Measurements from ENCODE around the gene CAMSAP1.

Gene CAMSAP1

DNA sequence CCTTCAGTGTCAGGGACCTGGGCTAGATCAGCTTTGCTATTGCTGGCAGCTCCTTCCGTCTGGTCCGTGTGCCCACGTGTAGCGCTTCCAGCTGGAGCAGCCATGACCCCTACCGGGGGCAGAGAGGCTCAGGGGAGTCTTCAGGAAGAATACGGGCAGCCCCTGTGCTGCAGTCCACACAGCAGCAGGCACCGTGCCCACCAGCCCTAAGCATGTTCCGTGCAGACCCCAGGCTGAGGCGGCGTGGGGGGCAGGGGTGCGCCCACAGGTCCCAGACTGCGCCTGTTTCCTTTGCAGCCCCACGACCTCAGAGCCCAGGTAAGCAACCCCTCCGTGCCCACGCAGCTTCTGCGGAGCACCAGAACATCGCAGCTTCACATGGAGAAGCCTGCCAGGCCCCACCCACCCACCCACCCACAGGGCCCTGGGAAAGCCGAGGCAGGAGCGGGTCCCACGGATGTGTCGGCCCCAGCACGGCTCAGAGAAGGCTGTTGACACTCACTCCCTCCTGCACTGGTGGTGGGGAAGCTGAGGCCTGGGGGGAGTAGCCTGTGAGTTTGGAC lies 122.3 kb downstream of the CAMSAP1 start:
- WGBS (ENCODE audit: insufficient coverage): 88% methylated on average over 16 of the region's 22 CpGs

DNA sequence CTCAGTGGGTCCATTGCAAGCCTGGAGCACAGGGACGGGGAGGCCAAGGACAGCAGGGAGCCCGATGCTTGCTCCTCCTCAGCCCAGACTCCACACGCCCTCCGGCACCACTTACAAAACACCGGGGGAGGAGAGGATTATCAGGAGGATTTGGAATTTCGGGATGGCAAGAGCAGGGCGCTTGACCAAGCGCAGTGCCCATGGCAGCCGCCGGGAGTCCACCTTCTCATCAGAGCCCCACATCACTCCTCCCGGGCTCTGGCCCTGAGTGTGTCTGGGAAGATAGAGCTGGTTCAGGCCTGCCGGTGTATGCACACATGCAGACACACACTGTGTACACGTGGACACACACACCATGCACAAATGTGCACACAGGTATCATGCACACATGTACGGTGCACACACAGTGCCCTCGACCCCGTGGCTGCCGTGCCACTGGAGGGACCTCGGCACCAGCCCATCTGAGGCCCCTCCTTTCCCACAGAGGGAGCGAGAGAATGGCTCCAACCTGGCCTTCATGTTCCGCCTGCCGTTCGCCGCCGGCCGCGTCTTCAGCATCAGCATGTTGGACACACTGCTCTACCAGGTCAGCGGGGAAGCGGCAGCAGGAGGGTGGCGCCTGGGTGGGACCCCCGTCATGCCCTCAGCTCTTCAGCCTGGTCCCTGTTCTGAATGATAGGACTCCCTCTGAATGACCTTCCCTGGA lies 123.7 kb downstream of the CAMSAP1 start:
- no peak overlapping the region for H3K27ac ChIP-seq (ENCODE audit: insufficient read depth in 1 of 2, low read depth in 1 of 2, low read length in 2 of 2, poor library complexity in 1 of 2, severe bottlenecking in 2 of 2)
- no peak for DNase-seq
- H3K27me3 ChIP-seq (replicated peaks in 2 of 5; ENCODE audit: control insufficient read depth in 4 of 5, insufficient read depth in 5 of 5, low read length in 4 of 5): peaks cover 0 to 19% (median 3%) of the 10 kb centered on the region in 5 experiments
- ChIA-PET POLR2A (no interaction called here), CTCF (no interaction called here)
- H3K4me1 ChIP-seq (ENCODE audit: control extremely low read depth in 1 of 4, control insufficient read depth in 4 of 4, insufficient read depth in 4 of 4, low read length in 3 of 4): no peaks in the 10 kb centered on the region
- H3K9me3 ChIP-seq (ENCODE audit: control extremely low read depth in 1 of 5, control insufficient read depth in 4 of 5, insufficient read depth in 2 of 5, low read depth in 1 of 5, low read length in 4 of 5): no peaks in the 10 kb centered on the region
- H3K4me3 ChIP-seq (ENCODE audit: control insufficient read depth in 1 of 7, extremely low read depth in 1 of 7, insufficient read depth in 4 of 7, low read depth in 2 of 7, low read length in 6 of 7): no peak overlapping the region
- no peaks in the 10 kb centered on the region for H3K36me3 ChIP-seq (ENCODE audit: control insufficient read depth in 4 of 4, insufficient read depth in 4 of 4, low read length in 3 of 4)
- WGBS (ENCODE audit: insufficient coverage): 90% methylated on average over 21 of the region's 30 CpGs

More for the DNA sequence above, 122.3 kb downstream of the CAMSAP1 start:
- Histone ChIP-seq H3K27me3 (replicated peaks in 2 of 5; ENCODE audit: control insufficient read depth in 4 of 5, insufficient read depth in 5 of 5, low read length in 4 of 5) (peaks cover 0 to 19% (median 3%) of the 10 kb centered on the region in 5 experiments), H3K9me3 (ENCODE audit: control extremely low read depth in 1 of 5, control insufficient read depth in 4 of 5, insufficient read depth in 2 of 5, low read depth in 1 of 5, low read length in 4 of 5) (no peaks in the 10 kb centered on the region), H3K4me3 (ENCODE audit: control insufficient read depth in 1 of 7, extremely low read depth in 1 of 7, insufficient read depth in 4 of 7, low read depth in 2 of 7, low read length in 6 of 7) (no peak overlapping the region), H3K36me3 (ENCODE audit: control insufficient read depth in 4 of 4, insufficient read depth in 4 of 4, low read length in 3 of 4) (no peaks in the 10 kb centered on the region), H3K27ac (ENCODE audit: insufficient read depth in 1 of 2, low read depth in 1 of 2, low read length in 2 of 2, poor library complexity in 1 of 2, severe bottlenecking in 2 of 2) (no peak overlapping the region), H3K4me1 (ENCODE audit: control extremely low read depth in 1 of 4, control insufficient read depth in 4 of 4, insufficient read depth in 4 of 4, low read length in 3 of 4) (no peaks in the 10 kb centered on the region)
- POLR2A ChIA-PET: no interaction called here
- CTCF ChIA-PET: no interaction called here
- no peak for DNase-seq

DNA sequence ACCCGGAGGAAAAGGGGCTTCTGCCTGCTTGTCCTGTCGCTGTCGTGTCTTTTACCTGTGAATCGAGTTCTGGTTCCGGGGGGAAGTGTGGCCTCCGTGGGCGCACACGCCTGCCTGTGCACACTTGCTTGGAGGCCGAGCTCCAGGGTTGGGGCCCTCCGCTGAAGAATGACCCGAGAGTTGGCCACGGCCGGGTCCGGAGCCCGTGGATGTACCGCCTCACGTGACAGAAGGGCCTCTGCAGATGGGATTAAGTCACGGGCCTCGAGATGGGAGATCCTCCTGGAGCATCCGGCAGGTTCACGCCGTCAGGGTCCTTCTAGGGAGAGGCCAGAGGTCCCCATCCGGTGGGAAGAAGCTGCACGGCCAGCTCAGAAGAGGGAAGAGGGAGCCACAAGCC lies 124.4 kb downstream of the CAMSAP1 start:
- 88% methylated on average over 19 of the region's 24 CpGs for WGBS (ENCODE audit: insufficient coverage)
- no peaks in the 10 kb centered on the region for H3K4me1 ChIP-seq (ENCODE audit: control extremely low read depth in 1 of 4, control insufficient read depth in 4 of 4, insufficient read depth in 4 of 4, low read length in 3 of 4)
- H3K27ac ChIP-seq (ENCODE audit: insufficient read depth in 1 of 2, low read depth in 1 of 2, low read length in 2 of 2, poor library complexity in 1 of 2, severe bottlenecking in 2 of 2): no peak overlapping the region
- ChIA-PET POLR2A (no interaction called here), CTCF (no interaction called here)
- peaks cover 0 to 19% (median 3%) of the 10 kb centered on the region in 5 experiments for H3K27me3 ChIP-seq (replicated peaks in 2 of 5; ENCODE audit: control insufficient read depth in 4 of 5, insufficient read depth in 5 of 5, low read length in 4 of 5)
- no peaks in the 10 kb centered on the region for H3K36me3 ChIP-seq (ENCODE audit: control insufficient read depth in 4 of 4, insufficient read depth in 4 of 4, low read length in 3 of 4)
- DNase-seq: no peak
- no peak overlapping the region for H3K4me3 ChIP-seq (ENCODE audit: control insufficient read depth in 1 of 7, extremely low read depth in 1 of 7, insufficient read depth in 4 of 7, low read depth in 2 of 7, low read length in 6 of 7)
- no peaks in the 10 kb centered on the region for H3K9me3 ChIP-seq (ENCODE audit: control extremely low read depth in 1 of 5, control insufficient read depth in 4 of 5, insufficient read depth in 2 of 5, low read depth in 1 of 5, low read length in 4 of 5)

DNA sequence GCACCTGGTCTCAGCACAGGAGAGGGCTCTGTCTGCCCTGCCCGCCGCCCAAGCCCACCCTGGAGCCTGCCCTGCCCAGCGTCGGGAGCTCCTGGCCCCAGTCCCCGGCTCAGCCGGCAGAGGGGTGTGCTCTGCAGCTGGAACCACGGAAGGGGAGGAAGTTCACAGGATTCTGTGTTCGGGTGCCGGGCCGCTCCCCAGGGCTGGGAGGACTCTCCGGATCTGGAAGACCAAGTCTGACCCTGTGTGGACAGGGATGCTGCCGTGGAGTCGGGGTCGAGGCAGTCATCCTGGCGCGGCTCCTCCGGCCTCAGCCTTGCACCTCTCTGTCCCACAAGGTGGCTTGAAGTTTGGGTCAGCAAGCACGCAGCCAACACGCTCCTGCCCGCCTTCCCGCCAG lies 126.7 kb downstream of the CAMSAP1 start:
- H3K36me3 ChIP-seq (ENCODE audit: control insufficient read depth in 4 of 4, insufficient read depth in 4 of 4, low read length in 3 of 4): no peaks in the 10 kb centered on the region
- no peak overlapping the region for H3K27ac ChIP-seq (ENCODE audit: insufficient read depth in 1 of 2, low read depth in 1 of 2, low read length in 2 of 2, poor library complexity in 1 of 2, severe bottlenecking in 2 of 2)
- H3K4me1 ChIP-seq (ENCODE audit: control extremely low read depth in 1 of 4, control insufficient read depth in 4 of 4, insufficient read depth in 4 of 4, low read length in 3 of 4): no peaks in the 10 kb centered on the region
- POLR2A ChIA-PET: no interaction called here
- DNase-seq: no peak
- no peak overlapping the region for H3K4me3 ChIP-seq (ENCODE audit: control insufficient read depth in 1 of 7, extremely low read depth in 1 of 7, insufficient read depth in 4 of 7, low read depth in 2 of 7, low read length in 6 of 7)
- WGBS (ENCODE audit: insufficient coverage): 79% methylated on average over 15 of the region's 21 CpGs
- no peaks in the 10 kb centered on the region for H3K9me3 ChIP-seq (ENCODE audit: control extremely low read depth in 1 of 5, control insufficient read depth in 4 of 5, insufficient read depth in 2 of 5, low read depth in 1 of 5, low read length in 4 of 5)
- CTCF ChIA-PET: no interaction called here
- H3K27me3 ChIP-seq (replicated peaks in 2 of 5; ENCODE audit: control insufficient read depth in 4 of 5, insufficient read depth in 5 of 5, low read length in 4 of 5): peaks cover 0 to 19% (median 3%) of the 10 kb centered on the region in 5 experiments

DNA sequence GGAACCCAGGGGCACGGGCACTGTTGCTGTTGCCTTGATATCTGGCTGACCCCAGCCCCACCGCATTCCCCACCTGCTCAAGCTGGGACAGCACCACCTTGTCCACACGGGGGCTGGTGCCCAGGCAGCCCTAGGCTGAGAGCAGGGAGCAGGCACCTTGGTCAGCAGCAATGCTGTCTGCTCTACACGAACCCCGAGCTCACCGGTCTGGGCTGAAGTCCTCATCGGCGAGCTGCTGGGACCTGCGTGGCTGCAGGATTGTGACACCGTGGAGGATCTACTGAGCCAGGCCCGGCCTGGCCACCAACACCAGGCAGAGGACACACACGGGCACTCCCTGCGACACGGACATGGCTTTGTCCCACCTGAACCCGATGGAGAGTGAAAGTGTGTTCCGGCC lies 127.3 kb downstream of the CAMSAP1 start:
- CTCF ChIA-PET: no interaction called here
- Histone ChIP-seq H3K27ac (ENCODE audit: insufficient read depth in 1 of 2, low read depth in 1 of 2, low read length in 2 of 2, poor library complexity in 1 of 2, severe bottlenecking in 2 of 2) (no peak overlapping the region), H3K9me3 (ENCODE audit: control extremely low read depth in 1 of 5, control insufficient read depth in 4 of 5, insufficient read depth in 2 of 5, low read depth in 1 of 5, low read length in 4 of 5) (no peaks in the 10 kb centered on the region), H3K4me1 (ENCODE audit: control extremely low read depth in 1 of 4, control insufficient read depth in 4 of 4, insufficient read depth in 4 of 4, low read length in 3 of 4) (no peaks in the 10 kb centered on the region), H3K4me3 (ENCODE audit: control insufficient read depth in 1 of 7, extremely low read depth in 1 of 7, insufficient read depth in 4 of 7, low read depth in 2 of 7, low read length in 6 of 7) (no peak overlapping the region), H3K27me3 (replicated peaks in 2 of 5; ENCODE audit: control insufficient read depth in 4 of 5, insufficient read depth in 5 of 5, low read length in 4 of 5) (peaks cover 0 to 19% (median 3%) of the 10 kb centered on the region in 5 experiments), H3K36me3 (ENCODE audit: control insufficient read depth in 4 of 4, insufficient read depth in 4 of 4, low read length in 3 of 4) (no peaks in the 10 kb centered on the region)
- POLR2A ChIA-PET: no interaction called here
- no peak for DNase-seq
- 87% methylated on average over 14 of the region's 16 CpGs for WGBS (ENCODE audit: insufficient coverage)

DNA sequence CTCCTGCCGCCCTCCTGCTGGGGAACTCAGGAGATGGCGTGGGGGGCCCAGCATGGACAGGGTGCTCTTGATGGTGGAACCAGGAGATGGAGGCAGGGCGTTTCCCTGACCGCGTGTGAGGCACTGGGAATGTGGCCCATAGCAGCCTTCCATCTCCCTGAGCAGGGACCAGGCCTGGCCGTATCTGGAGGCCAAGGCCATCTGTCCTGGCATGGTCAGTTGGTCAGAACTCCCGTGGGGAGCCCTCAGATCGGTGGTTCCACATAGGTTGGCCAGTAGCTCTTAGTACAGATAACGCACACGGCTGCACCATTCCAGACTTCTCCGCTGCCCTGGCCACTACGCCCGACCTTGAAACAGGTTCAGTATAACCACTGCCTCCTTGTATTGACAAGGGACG lies 127.8 kb downstream of the CAMSAP1 start:
- DNase-seq: no peak
- ChIA-PET POLR2A (no interaction called here), CTCF (no interaction called here)
- no peak overlapping the region for H3K27ac ChIP-seq (ENCODE audit: insufficient read depth in 1 of 2, low read depth in 1 of 2, low read length in 2 of 2, poor library complexity in 1 of 2, severe bottlenecking in 2 of 2)
- H3K4me1 ChIP-seq (ENCODE audit: control extremely low read depth in 1 of 4, control insufficient read depth in 4 of 4, insufficient read depth in 4 of 4, low read length in 3 of 4): no peaks in the 10 kb centered on the region
- H3K36me3 ChIP-seq (ENCODE audit: control insufficient read depth in 4 of 4, insufficient read depth in 4 of 4, low read length in 3 of 4): no peaks in the 10 kb centered on the region
- 95% methylated on average over 14 of the region's 14 CpGs for WGBS (ENCODE audit: insufficient coverage)
- H3K27me3 ChIP-seq (replicated peaks in 2 of 5; ENCODE audit: control insufficient read depth in 4 of 5, insufficient read depth in 5 of 5, low read length in 4 of 5): peaks cover 0 to 19% (median 3%) of the 10 kb centered on the region in 5 experiments
- H3K9me3 ChIP-seq (ENCODE audit: control extremely low read depth in 1 of 5, control insufficient read depth in 4 of 5, insufficient read depth in 2 of 5, low read depth in 1 of 5, low read length in 4 of 5): no peaks in the 10 kb centered on the region
- no peak overlapping the region for H3K4me3 ChIP-seq (ENCODE audit: control insufficient read depth in 1 of 7, extremely low read depth in 1 of 7, insufficient read depth in 4 of 7, low read depth in 2 of 7, low read length in 6 of 7)

DNA sequence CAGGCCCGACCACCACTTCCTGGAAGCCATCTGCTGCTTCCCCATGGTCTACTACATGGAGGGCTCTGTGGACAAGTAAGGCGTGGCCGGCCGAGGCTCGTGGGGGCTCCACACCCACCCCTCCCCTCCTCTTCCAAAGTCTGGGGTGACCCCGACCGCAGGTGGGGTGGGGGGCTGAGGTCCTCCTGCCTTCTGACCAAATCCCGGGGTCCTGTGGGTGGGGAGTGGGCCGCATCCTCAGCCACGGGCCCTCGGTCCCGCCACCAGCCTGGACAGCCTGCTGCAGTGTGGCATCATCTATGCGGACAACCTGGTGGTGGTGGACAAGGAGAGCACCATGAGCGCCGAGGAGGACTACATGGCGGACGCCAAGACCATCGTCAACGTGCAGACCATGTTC lies 128.9 kb downstream of the CAMSAP1 start:
- Histone ChIP-seq H3K4me3 (ENCODE audit: control insufficient read depth in 1 of 7, extremely low read depth in 1 of 7, insufficient read depth in 4 of 7, low read depth in 2 of 7, low read length in 6 of 7) (no peak overlapping the region), H3K4me1 (ENCODE audit: control extremely low read depth in 1 of 4, control insufficient read depth in 4 of 4, insufficient read depth in 4 of 4, low read length in 3 of 4) (no peaks in the 10 kb centered on the region), H3K9me3 (ENCODE audit: control extremely low read depth in 1 of 5, control insufficient read depth in 4 of 5, insufficient read depth in 2 of 5, low read depth in 1 of 5, low read length in 4 of 5) (no peaks in the 10 kb centered on the region), H3K27ac (ENCODE audit: insufficient read depth in 1 of 2, low read depth in 1 of 2, low read length in 2 of 2, poor library complexity in 1 of 2, severe bottlenecking in 2 of 2) (no peak overlapping the region), H3K36me3 (ENCODE audit: control insufficient read depth in 4 of 4, insufficient read depth in 4 of 4, low read length in 3 of 4) (no peaks in the 10 kb centered on the region), H3K27me3 (replicated peaks in 2 of 5; ENCODE audit: control insufficient read depth in 4 of 5, insufficient read depth in 5 of 5, low read length in 4 of 5) (peaks cover 0 to 15% (median 3%) of the 10 kb centered on the region in 5 experiments)
- no peak for DNase-seq
- 97% methylated on average over 12 of the region's 19 CpGs for WGBS (ENCODE audit: insufficient coverage)
- CTCF ChIA-PET: no interaction called here
- POLR2A ChIA-PET: no interaction called here

All from common myeloid progenitor, CD34-positive (primary cell).